OCI-LY1 (cell line): ENCODE results near the gene PADI4.

ENCODE experiments used
- H2AFZ ChIP-seq: fragments of 200-600 bp; sonication (generic), shearing (Covaris generic); 2 replicates; pipeline ENCODE4 v1.6.0; 2014; ENCODE audit warnings: antibody characterized with exemption, mild to moderate bottlenecking, low read length
- H3F3A ChIP-seq: fragments of 200-600 bp; sonication (generic), shearing (Covaris generic); 2 replicates; pipeline ENCODE4 v1.6.0; 2014; ENCODE audit warnings: mild to moderate bottlenecking, antibody characterized with exemption, low read length, moderate library complexity; ENCODE audit not compliant: insufficient read depth
- H3K27ac ChIP-seq: fragments of 200-600 bp; sonication (generic); 2 replicates; pipeline ENCODE4 v1.5.1; 2014; ENCODE audit warnings: low read length, mixed run types, mild to moderate bottlenecking, low read depth; ENCODE audit not compliant: poor library complexity, severe bottlenecking
- H3K27me3 ChIP-seq: fragments of 200-600 bp; sonication (generic); 2 replicates; pipeline ENCODE4 v1.6.0; 2014; ENCODE audit warnings: antibody characterized with exemption, mild to moderate bottlenecking, low read length, moderate library complexity; ENCODE audit not compliant: insufficient read depth
- H3K36me3 ChIP-seq: fragments of 200-600 bp; sonication (generic); 2 replicates; pipeline ENCODE4 v1.6.1; 2014; ENCODE audit warnings: mild to moderate bottlenecking, antibody characterized with exemption, low read length, moderate library complexity, mixed read lengths; ENCODE audit not compliant: insufficient read depth
- H3K4me1 ChIP-seq: fragments of 200-600 bp; sonication (generic); 2 replicates; pipeline ENCODE4 v1.5.1; 2014; ENCODE audit warnings: mild to moderate bottlenecking, low read length, moderate library complexity; ENCODE audit not compliant: insufficient read depth, severe bottlenecking
- H3K4me2 ChIP-seq: fragments of 200-600 bp; sonication (generic), shearing (Covaris generic); 2 replicates; pipeline ENCODE4 v1.6.1; 2014; ENCODE audit warnings: low read length
- H3K4me3 ChIP-seq: fragments of 200-600 bp; sonication (generic); 2 replicates; pipeline ENCODE4 v1.5.1; 2014; ENCODE audit warnings: low read length, low read depth, mild to moderate bottlenecking, mixed read lengths; ENCODE audit not compliant: poor library complexity, severe bottlenecking
- H3K79me2 ChIP-seq: fragments of 200-600 bp; shearing (Covaris generic); 2 replicates; pipeline ENCODE4 v1.6.1; 2016; ENCODE audit warnings: mixed run types, low read length, mixed read lengths; ENCODE audit not compliant: insufficient read depth
- H3K9ac ChIP-seq: fragments of 200-600 bp; sonication (generic), shearing (Covaris generic); 2 replicates; pipeline ENCODE4 v1.6.1; 2014; ENCODE audit warnings: mild to moderate bottlenecking, low read length, mixed read lengths
- H3K9me2 ChIP-seq: fragments of 200-600 bp; sonication (generic), shearing (Covaris generic); 2 replicates; pipeline ENCODE4 v1.6.1; 2014; ENCODE audit warnings: low read depth, mild to moderate bottlenecking, low read length, mixed read lengths
- H3K9me3 ChIP-seq: fragments of 200-600 bp; shearing (Covaris generic); 2 replicates; pipeline ENCODE4 v1.6.1; 2014; ENCODE audit warnings: low read length, mixed read lengths
- H4K20me1 ChIP-seq: fragments of 200-600 bp; sonication (generic), shearing (Covaris generic); 2 replicates; pipeline ENCODE4 v1.6.0; 2016; ENCODE audit warnings: mild to moderate bottlenecking, low read length; ENCODE audit not compliant: insufficient read depth
- CTCF ChIP-seq: fragments of 200-600 bp; sonication (generic), shearing (Covaris generic); IDR thresholded peaks from 2 replicates; pipeline ENCODE4 v1.5.1; 2017; ENCODE audit warnings: mild to moderate bottlenecking, antibody characterized with exemption, low read length, moderate library complexity, mixed read lengths
- EZH2 ChIP-seq: fragments of 200-600 bp; sonication (generic), shearing (Covaris generic); IDR thresholded peaks from 2 replicates; pipeline ENCODE4 v1.8.0; 2017; ENCODE audit warnings: borderline replicate concordance, mixed run types, mild to moderate bottlenecking, antibody characterized with exemption, low read length, moderate library complexity, mixed read lengths

PADI4 gene

GRCh38 chr1:17270891-17271765 lies 36.9 kb upstream of the PADI4 start:
- no peak overlapping the region for H3K4me3 ChIP-seq
- H3K27ac ChIP-seq: no peak overlapping the region
- H2AFZ ChIP-seq: no peak overlapping the region
- H3K4me1 ChIP-seq: no peaks in the 10 kb centered on the region
- H3K27me3 ChIP-seq: no peaks in the 10 kb centered on the region; the same call in 1 of the 2 replicates
- H3K9me2 ChIP-seq: no peaks in the 10 kb centered on the region
- no peaks in the 10 kb centered on the region for H4K20me1 ChIP-seq
- H3K9me3 ChIP-seq: no peaks in the 10 kb centered on the region
- H3K79me2 ChIP-seq: no peaks in the 10 kb centered on the region
- H3K36me3 ChIP-seq: no peaks in the 10 kb centered on the region
- no peaks in the 10 kb centered on the region for H3F3A ChIP-seq
- no peak overlapping the region for H3K9ac ChIP-seq
- H3K4me2 ChIP-seq: no peak overlapping the region
- TF ChIP-seq CTCF (no peak), EZH2 (no peak)

- Histone ChIP-seq H3K4me3 (no peak overlapping the region), H3K9me3 (no peaks in the 10 kb centered on the region), H3K9ac (no peak overlapping the region), H3K27ac (no peak overlapping the region), H3K79me2 (no peaks in the 10 kb centered on the region), H2AFZ (no peak overlapping the region), H4K20me1 (no peaks in the 10 kb centered on the region), H3K36me3 (no peaks in the 10 kb centered on the region), H3K27me3 (no peaks in the 10 kb centered on the region; the same call in 1 of the 2 replicates), H3F3A (no peaks in the 10 kb centered on the region), H3K4me1 (no peaks in the 10 kb centered on the region), H3K9me2 (no peaks in the 10 kb centered on the region), H3K4me2 (no peak overlapping the region)
- no peak for TF ChIP-seq EZH2
- no peak for TF ChIP-seq CTCF
These were observed 35.9 kb upstream of the PADI4 start for GRCh38 chr1:17272066-17272465.

DNA sequence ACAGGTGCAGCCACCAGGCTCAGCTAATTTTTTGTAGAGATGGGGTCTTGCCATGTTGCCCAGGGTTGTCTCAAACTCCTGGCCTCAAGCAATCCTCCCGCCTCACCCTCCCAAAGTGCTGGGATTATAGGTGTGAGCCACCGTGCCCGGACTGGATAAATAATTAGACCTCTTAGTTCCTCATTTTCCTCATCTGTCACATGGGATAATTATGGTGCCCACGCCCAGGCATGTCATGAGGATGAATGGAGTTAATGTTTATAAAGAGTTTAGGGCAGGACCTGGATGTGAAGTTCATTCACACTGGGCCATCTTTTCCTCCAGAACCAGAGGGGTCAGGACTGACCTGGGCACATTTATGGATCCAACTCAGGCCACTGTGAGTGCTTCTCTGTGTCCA lies 35.4 kb upstream of the PADI4 start:
- Histone ChIP-seq H3K27me3 (no peaks in the 10 kb centered on the region; the same call in 1 of the 2 replicates), H4K20me1 (no peaks in the 10 kb centered on the region), H3F3A (no peaks in the 10 kb centered on the region), H3K27ac (no peak overlapping the region), H3K36me3 (no peaks in the 10 kb centered on the region), H3K9me2 (no peaks in the 10 kb centered on the region), H3K4me2 (no peak overlapping the region), H3K4me3 (no peak overlapping the region), H3K9ac (no peak overlapping the region), H3K79me2 (no peaks in the 10 kb centered on the region), H3K9me3 (no peaks in the 10 kb centered on the region), H2AFZ (no peak overlapping the region), H3K4me1 (no peaks in the 10 kb centered on the region)
- TF ChIP-seq EZH2 (no peak), CTCF (no peak)
